ENCODE data around the gene POLR2E. TPM values are rescaled to one million over a fixed set of nuclear protein-coding genes. Genes with fewer than 3 reads are reported as not detected.

POLR2E gene
- total RNA-seq, 1 donor from 2014 or later = 248 TPM

- DNase-seq (ENCODE audit: low read depth) = no peak
- H3K4me3 ChIP-seq (ENCODE audit: low read depth, low read length) = no peak overlapping the region
- TF ChIP-seq CTCF (conservative IDR thresholded peaks at IDR 0.05; ENCODE audit: low read depth, low read length) = peak; percentile 56
These were observed 30.2 kb downstream of the POLR2E start for GRCh38 chr19:1064661-1065605.

GRCh38 chr19:1063909-1064660 is 31.1 kb downstream of the POLR2E start:
- no peak overlapping the region for H3K4me3 ChIP-seq (ENCODE audit: low read depth, low read length)
- TF ChIP-seq CTCF (conservative IDR thresholded peaks at IDR 0.05; ENCODE audit: low read depth, low read length) = no peak
- DNase-seq (ENCODE audit: low read depth) = no peak

GRCh38 chr19:1063030-1063908 is 31.9 kb downstream of the POLR2E start:
- no peak for DNase-seq (ENCODE audit: low read depth)
- no peak for TF ChIP-seq CTCF (conservative IDR thresholded peaks at IDR 0.05; ENCODE audit: low read depth, low read length)
- H3K4me3 ChIP-seq (ENCODE audit: low read depth, low read length) = no peak overlapping the region

GRCh38 chr19:1062387-1063029 is 32.7 kb downstream of the POLR2E start:
- no peak overlapping the region for H3K4me3 ChIP-seq (ENCODE audit: low read depth, low read length)
- no peak for DNase-seq (ENCODE audit: low read depth)
- TF ChIP-seq CTCF (conservative IDR thresholded peaks at IDR 0.05; ENCODE audit: low read depth, low read length) = no peak

DNA sequence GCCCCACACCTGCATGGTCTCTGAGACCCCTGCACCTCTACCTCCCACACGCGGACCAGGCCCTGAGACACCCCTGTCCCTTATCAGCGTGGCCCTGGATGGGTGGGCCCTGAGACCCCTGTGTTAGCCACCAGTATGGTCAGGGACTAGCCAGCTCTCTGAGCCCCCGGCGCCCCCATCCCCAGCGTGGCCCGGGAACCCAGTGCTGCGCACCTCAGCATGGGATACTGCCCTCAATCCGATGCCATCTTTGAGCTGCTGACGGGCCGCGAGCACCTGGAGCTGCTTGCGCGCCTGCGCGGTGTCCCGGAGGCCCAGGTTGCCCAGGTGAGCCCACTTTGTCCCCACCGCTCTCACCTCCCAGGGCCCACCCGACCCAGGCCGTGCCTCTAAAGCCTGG is 33.2 kb downstream of the POLR2E start:
- no peak overlapping the region for H3K4me3 ChIP-seq (ENCODE audit: low read depth, low read length)
- DNase-seq (ENCODE audit: low read depth) = no peak
- TF ChIP-seq CTCF (conservative IDR thresholded peaks at IDR 0.05; ENCODE audit: low read depth, low read length) = no peak

DNA sequence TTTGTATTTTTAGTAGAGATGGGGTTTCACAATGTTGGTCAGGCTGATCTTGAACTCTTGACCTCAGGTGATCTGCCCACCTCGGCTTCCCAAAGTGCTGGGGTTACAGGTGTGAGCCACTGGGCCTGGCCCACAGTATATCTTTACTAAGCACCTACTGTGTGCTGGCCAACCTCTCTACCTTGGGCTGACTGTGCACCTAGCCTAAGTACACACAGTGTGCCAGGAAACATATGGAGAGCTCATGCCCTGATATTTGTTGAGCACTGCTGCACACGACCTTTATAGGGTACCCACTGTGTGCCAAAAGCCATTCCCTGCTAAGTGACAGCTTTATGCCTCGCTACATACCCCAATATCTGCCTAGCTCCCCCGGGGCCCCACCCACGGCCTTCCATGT is 34.5 kb downstream of the POLR2E start:
- TF ChIP-seq CTCF (conservative IDR thresholded peaks at IDR 0.05; ENCODE audit: low read depth, low read length) = no peak
- DNase-seq (ENCODE audit: low read depth) = no peak
- H3K4me3 ChIP-seq (ENCODE audit: low read depth, low read length) = no peak overlapping the region
